ENCODE measurements around the gene RPL38.

RPL38 gene

GRCh38 chr17:74252211-74252610 is 48.7 kb downstream of the RPL38 start:
- DNase-seq: no peak

GRCh38 chr17:74253036-74253435 is 49.6 kb downstream of the RPL38 start:
- no peak for DNase-seq

GRCh38 chr17:74257311-74257710 is 53.8 kb downstream of the RPL38 start:
- no peak for DNase-seq

GRCh38 chr17:74259667-74260524 is 56.4 kb downstream of the RPL38 start:
- DNase-seq: no peak

All from NCI-H526 treated with DMSO at 0.1 percent for 48 hours (cell line).